GM12874 (cell line): Measurements from ENCODE around the gene SLC43A1.

Experiments
- TF ChIP-seq, protein P1 (sequence below): IDR thresholded peaks from 2 replicates; pipeline ENCODE4 v1.5.1; 2011; ENCODE audit warnings: low read depth, mild to moderate bottlenecking, control low read depth, low read length, moderate library complexity; ENCODE audit not compliant: insufficient read depth

Gene SLC43A1

DNA sequence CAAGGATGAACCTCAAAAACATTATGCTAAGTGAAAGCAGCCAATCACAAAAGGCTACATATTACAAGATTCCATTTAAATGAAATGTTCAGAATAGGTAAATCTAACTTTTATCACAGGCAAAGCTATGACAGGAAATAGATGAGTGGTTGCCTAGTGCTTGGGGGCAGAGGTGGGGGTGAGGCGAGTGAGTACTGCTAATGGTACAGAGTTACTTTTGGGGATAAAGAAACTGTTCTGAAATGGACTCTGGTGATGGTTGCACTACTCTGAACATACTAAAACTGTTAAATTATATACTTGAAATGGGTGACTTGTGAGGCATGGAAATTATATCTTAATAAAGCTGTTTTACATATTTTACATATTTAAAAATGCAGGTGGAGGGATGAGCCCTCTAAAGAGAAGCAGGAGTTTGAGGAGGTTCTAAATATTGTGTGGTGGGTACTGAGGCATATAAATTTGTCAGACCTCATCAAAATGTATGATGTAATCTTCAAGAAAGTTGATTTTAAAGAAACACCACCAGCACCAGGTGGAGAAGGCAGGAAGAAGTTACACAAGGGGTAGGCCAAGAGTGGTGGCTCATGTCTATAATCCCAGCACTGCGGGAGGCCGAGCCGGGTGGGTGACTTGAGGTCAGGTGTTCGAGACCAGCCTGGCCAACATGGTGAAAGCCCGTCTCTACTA, 3.6 kb downstream of the SLC43A1 start:
- TF ChIP-seq, protein P1, sequence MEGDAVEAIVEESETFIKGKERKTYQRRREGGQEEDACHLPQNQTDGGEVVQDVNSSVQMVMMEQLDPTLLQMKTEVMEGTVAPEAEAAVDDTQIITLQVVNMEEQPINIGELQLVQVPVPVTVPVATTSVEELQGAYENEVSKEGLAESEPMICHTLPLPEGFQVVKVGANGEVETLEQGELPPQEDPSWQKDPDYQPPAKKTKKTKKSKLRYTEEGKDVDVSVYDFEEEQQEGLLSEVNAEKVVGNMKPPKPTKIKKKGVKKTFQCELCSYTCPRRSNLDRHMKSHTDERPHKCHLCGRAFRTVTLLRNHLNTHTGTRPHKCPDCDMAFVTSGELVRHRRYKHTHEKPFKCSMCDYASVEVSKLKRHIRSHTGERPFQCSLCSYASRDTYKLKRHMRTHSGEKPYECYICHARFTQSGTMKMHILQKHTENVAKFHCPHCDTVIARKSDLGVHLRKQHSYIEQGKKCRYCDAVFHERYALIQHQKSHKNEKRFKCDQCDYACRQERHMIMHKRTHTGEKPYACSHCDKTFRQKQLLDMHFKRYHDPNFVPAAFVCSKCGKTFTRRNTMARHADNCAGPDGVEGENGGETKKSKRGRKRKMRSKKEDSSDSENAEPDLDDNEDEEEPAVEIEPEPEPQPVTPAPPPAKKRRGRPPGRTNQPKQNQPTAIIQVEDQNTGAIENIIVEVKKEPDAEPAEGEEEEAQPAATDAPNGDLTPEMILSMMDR: no peak

DNA sequence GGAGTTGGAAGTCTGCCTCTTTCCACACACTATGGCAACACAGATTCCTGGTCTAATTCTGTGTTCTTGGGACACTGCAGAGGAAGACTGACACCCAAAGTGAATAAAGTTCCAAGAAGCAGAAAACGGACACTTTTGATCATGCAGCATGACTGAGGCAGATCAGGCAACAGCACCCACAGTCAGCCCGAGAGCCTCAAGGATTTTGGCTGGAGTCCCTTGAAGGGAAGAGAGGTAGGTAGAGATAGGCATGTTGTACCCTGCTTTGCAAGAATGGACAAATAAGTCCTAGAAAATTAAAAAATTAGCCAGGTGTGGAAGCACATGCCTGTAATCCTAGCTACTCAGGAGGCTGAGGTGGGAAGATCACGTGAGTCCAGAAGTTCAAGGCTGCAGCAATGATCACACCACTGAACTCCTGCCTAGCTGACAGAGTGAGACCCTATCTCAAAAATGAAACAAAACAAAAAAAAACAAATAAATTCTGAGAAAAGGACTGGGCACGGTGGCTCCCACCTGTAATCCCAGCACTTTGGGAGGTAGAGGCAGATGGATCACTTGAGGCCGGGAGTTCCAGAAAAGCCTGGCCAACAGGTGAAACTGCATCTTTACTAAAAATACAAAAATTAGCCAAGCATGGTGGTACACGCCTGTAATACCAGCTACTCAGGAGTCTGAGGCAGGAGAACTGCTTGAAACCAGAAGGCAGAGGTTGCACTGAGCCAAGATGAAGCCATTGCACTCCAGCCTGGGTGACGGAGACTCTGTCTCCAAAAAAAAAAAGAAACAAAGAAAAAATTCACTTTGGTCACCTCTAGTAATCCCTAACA, 6.9 kb downstream of the SLC43A1 start:
- TF ChIP-seq, protein P1: no peak

DNA sequence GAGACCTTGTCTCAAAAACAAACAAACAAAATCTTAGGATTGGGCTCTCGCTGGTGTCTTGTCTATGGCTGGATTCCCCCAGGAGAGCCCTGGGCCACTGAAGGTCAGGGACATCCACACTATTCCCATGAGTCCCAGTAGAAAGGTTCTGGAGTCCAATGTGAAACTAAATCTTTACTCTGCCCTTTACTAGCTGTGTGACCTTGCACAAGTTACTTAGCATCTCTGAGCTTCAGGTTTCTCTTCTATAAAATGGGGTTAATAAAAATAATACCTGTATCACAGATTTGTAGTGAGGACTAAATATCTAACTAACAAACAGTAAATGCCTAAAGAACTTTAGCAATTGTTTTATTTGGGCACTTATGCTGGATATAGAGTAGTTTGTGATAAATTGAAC, 9.0 kb downstream of the SLC43A1 start:
- TF ChIP-seq, protein P1: no peak

DNA sequence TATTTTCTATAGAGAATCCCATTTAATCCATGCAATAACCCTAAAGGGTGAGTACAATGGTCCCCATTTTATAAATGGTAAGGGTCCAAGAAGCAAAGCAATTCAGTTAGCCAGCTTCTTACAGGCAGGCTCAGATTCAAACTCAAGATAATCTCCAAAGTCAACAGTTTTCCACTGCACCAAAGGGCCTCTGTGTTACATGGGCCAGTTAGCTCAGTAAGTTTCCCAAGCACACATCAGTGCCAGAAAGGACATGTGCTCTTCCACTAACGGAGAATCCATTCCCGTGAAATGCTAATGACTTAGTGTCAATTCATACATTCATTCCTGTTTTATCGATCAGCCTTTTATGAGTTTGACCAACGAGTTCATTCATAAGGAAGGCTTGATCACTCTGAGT, 11.0 kb downstream of the SLC43A1 start:
- TF ChIP-seq, protein P1: no peak

DNA sequence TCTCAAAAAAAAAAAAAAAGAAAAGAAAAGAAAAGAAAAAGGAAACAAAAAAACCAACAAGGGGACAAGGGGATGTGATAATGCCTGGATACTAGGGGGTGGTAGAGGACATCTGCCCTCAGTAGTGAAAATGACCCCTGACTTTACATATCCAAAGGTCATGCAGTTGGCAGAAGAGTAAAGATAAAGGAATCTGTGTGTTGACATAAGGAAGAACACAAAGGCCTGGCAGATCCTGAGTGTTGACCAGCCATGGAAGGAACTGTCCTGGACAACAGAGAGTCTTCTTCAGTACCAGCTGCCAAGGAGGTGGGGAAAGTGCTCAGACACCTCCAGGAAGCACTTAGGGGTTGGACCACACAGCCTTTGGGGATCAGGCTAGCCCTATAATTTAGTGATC, 12.6 kb downstream of the SLC43A1 start:
- TF ChIP-seq, protein P1: no peak

DNA sequence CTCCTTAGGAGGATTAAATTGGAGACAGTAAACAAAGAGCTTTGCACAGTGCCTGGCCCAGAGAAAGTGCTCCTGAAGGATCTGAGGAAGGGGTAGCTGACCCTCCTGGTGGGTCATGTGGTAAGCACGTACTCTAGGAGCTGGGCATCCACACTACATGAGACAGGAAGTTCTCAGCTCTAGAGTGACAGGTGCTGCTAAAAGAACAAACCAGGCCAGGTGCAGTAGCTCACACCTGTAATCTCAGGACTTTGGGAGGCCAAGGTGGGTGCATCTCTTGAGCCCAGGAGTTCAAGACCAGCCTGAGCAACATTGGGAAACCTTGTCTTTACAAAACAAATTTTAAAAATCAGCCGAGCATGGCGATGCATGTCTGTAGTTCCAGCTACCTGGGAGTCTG, 13.1 kb downstream of the SLC43A1 start:
- TF ChIP-seq, protein P1: no peak

DNA sequence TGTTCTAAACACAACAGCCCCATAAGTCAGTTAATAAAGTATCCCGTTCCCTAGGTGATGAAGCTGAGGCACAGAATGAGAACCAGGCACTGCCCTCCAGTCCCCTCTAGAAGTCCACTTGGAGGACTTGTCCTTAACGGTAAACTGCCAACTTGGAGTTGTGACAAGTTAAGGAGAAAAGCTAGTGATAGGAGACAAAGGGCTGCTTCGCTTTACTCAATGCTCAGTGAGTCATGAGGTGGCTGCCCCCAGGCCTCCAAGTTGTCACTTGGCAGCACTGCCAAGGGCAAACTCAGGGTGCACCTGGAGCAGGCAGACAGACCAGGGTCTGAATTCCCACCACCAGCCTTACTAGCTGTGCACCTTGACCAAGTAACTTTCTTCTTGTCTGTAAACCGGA, 13.5 kb downstream of the SLC43A1 start:
- TF ChIP-seq, protein P1: no peak
